Activated naive CD4-positive, alpha-beta T cell treated with Interleukin-2 at 50 U/mL for 16 hours (primary cell): Measurements from ENCODE around the gene EIF3L.
"Not testable (repeated sequence)": the region's sequence is repeated elsewhere in the genome, so short reads cannot be mapped to it uniquely, and the experiment has no call there.

Experiments
- DNase-seq: peaks from one replicate; pipeline ENCODE4 v3.0.0-alpha.2; 2020

Gene EIF3L

DNA sequence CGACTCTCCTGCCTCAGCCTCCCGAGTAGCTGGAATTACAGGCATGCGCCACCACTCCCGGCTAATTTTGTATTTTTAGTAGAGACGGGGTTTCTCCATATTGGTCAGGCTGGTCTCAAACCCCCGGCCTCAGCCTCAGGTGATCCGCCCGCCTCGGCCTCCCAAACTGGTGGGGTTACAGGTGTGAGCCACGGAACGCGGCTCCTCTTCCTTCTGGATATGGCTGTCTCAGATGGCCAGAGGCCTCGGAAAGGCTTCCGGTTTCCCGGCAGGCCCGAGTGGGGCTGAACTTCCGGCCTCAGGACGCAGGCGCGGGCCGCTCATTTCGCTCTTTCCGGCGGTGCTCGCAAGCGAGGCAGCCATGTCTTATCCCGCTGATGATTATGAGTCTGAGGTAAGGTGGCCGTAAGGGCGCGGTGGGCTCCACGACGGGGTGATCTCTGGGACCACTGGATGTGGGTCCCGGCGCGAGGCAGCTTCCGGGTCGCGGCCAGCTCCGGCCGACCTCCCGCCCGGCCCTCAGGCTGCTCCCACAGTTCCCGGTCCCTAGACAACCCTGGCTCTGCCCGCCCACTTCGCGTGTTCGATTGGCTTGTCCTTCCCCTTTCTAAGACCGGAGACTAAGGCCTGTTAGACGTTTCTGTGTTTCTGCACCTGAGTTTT, at the start of gene EIF3L:
TSS of gene EIF3L (plus strand) at position 331 of the 663 bp plus-strand sequence. CDS start at position 362, 31 bp downstream.
- DNase-seq, result peak; percentile 92

DNA sequence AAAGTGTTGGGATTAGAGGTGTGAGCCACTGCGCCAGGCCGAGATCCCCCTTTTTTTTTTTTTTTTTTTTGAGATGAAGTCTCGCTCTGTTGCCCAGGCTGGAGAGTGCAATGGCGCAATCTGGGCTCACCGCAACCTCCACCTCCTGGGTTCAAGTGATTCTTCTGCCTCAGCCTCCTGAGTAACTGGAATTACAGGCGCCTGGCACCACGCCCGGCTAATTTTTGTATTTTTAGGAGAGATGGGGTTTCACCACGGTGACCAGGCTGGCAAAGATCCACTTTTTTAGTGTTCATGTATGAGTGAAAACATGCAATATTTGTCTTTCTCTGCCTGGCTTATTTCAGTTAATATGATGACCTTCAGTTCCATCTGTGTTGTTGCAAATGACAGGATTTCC, 49.2 kb upstream of the EIF3L start:
- DNase-seq, result not testable (repeated sequence)

DNA sequence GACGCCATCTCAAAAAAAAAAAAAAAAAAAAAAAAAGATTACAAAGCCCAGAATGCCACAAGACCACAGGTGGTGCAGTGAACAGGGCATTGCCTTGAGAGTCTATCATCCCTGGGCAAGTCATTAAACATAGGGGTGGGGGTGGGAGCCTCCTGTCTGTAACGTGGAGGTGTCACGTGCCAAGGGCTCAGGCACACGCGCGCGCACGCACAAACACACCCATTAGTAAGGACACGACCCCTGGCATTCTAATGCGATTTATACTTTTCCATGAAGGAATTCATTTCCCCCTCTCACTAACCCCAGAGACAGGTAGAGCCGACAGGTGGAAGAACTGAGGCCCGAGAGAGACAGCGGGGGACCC, 47.3 kb upstream of the EIF3L start:
- no peak for DNase-seq

DNA sequence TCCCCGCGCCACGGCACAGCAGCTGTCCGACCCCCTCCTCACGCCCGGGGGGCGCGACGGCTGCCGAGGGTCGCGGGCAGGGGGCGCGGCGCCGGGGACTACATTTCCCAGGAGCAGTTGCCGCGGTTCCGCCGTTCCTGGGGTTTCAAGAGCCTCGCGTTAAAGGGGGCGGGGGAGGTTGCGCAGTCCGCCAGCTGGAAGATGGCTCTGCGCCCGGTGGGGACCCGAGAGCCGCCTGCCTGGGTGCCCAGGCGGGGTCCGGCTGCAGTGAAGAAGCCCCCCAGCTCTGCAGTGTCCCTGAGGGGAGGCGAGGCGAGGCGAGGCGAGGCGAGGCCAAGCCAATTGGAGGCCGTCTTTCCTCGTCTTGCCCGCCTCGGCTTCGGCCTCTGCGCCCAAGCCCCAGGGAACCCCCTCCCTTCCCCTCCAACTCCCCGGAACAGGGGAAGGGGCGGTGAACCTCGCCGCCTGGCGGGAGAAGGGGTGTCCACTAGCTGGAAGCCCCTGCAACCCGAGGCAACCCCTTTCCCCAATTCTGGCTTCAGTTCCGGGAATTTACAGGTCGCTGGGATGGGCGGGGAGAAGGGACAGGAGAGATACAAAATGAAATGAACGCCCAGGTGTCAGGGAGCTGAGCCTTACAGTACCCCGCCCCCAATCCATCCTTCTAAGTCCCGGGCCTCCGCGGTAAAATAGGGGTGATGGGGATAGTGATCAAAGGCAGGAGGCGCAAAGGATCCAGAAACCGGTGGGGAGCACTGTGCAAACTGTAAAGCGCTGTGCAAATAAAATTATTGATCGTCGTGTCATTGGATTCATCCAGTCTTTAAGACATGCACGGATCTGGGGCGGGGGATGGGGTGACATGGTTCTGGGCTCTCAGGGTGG, 46.7 kb upstream of the EIF3L start:
- DNase-seq, result no peak

DNA sequence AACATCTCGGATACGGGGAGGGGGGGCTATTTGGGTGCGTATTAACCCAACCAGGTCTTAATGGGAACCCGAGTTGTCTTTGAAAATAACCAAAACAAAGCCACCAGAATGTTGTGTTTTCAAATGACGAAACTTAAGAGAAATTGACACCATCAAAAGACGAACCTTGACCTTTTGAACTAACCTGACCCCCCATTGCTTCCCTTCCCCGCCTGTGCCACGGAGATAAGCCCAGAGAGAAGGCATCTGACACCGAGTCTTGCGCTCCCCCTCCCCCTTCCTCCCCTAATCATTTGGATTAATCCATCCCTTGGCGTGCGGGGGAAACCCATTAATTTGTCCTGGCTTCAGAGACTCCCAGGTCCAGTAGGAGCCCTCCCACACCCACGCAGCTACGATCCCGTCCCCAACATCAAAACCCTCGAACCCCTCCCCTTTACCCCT, 46.0 kb upstream of the EIF3L start:
- DNase-seq, result no peak

DNA sequence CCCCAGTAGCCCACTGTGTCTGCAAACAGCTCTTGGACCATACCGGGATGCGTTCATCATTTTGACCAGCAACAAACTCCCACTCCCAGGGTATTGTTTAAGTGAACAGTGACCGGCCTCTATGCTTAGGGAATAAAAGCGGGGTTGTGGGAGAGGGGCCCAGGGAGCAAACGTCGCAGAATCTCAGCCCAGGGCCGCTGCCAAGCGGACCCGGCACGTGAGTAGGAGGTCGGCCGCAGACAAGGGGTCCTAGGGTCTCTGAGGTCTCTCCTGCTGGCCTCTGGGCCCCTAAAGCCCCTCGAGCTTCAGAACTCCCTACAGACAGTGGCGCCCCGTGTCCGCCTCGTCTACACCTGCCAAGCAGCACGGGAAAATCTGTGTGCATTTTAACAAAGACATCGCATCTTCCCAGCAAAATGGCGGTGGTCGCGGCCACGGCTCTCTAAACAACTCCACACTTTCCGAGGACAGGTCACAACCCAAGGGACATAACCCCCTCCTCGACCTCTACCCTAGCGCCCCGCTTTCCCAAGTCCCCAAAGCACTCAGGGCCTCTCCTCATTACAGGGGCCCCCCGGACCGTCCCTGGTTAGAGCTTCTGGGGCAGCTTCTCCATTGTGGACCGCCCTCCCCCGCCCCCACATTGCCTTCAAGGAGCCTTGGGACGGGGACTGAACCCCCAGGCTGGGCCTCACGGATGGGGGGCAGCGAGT, 45.4 kb upstream of the EIF3L start:
- DNase-seq, result no peak

DNA sequence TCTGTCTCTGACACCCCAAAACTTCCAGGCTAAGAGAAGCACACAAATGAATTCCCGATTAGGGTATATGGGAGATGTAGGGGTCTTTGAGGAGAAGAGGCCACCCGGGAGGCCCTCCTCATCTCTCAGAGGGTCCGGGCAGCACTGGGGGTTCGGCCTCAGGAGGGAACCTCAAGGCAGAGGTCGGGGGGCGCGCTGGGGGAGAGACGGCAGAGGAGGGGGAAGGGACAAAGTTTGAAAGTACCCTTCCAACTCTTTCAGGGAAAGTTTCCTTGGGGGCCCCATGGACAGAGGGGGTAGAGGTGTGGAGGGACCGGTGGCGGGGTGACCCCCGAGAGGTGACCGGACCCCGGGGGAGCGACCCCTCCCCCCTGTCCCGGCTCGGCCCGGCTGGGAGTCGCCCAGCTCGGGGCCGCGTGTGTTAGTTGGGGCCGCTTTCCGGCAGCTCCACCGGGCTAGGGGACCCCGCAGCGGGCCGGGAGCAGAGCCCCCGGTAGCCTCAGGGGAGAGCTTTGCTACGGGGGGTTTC, 44.8 kb upstream of the EIF3L start:
- no peak for DNase-seq

DNA sequence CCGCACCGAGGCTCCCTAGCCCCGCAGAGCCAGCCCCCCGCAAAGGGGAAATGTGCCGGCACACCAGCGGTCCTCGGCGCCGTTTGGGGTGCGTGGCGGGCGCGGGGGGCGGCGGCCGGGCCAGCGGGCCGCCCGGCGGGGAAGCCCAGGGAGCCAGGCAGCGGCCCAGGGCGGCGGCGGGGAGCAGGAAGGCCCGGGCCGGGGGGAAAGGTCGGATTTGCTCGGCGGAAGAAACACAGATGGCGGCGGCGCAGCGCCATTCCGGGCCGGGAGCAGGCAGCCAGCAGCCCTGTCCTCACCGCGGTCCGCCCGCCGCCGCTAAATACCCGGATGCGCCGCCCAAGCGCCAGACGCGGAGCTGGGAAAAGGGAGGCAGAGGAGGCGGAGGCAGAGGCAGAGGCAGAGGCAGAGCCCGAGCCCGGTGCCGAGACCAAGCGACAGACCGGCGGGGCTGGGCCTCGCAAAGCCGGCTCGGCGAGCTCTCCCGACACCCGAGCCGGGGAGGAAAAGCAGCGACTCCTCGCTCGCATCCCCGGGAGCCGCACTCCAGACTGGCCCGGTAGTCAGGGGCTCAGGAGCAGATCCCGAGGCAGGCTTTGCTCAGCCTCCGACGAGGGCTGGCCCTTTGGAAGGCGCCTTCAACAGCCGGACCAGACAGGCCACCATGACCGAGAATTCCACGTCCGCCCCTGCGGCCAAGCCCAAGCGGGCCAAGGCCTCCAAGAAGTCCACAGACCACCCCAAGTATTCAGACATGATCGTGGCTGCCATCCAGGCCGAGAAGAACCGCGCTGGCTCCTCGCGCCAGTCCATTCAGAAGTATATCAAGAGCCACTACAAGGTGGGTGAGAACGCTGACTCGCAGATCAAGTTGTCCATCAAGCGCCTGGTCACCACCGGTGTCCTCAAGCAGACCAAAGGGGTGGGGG, 44.1 kb upstream of the EIF3L start:
- peak; percentile 77 for DNase-seq

DNA sequence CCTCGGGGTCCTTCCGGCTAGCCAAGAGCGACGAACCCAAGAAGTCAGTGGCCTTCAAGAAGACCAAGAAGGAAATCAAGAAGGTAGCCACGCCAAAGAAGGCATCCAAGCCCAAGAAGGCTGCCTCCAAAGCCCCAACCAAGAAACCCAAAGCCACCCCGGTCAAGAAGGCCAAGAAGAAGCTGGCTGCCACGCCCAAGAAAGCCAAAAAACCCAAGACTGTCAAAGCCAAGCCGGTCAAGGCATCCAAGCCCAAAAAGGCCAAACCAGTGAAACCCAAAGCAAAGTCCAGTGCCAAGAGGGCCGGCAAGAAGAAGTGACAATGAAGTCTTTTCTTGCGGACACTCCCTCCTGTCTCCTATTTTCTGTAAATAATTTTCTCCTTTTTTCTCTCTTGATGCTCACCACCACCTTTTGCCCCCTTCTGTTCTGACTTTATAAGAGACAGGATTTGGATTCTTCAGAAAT, 43.4 kb upstream of the EIF3L start:
- no peak for DNase-seq

DNA sequence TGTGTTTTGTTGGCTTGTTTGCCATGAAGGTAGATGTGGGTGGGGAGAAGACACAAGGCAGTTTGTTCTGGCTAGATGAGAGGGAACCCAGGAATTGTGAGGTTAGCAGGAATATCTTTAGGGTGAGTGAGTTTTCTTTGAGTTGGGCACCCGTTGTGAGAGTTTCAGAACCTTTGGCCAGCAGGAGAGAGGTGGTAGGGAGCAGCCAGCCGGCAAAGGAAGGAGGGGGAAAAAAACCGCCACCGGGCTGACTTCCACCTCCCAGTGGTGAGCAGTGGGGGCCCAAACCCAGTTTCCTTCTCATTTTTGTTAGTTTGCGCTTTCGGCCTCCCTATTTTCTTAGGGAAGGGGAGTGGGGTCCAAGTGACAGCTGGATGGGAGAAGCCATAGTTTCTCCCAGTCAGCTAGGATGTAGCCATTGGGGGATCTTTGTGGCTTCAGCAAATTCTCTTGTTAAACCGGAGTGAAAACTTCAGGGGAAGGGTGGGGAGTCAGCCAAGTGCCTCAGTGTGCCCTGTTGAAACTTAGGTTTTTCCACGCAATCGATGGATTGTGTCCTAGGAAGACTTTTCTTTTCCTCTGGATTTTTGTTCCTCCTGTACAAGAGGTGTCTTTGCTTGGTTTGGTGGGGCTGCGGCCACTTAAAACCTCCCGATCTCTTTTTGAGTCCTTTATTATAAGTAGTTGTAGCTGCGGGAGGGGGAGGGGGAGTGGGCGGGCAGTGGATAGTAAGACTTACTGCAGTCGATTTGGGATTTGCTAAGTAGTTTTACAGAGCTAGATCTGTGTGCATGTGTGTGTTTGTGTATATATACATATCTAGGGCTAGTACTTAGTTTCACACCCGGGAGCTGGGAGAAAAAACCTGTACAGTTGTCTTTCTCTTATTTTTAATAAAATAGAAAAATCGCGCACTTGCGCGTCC, 42.5 kb upstream of the EIF3L start:
- no peak for DNase-seq

DNA sequence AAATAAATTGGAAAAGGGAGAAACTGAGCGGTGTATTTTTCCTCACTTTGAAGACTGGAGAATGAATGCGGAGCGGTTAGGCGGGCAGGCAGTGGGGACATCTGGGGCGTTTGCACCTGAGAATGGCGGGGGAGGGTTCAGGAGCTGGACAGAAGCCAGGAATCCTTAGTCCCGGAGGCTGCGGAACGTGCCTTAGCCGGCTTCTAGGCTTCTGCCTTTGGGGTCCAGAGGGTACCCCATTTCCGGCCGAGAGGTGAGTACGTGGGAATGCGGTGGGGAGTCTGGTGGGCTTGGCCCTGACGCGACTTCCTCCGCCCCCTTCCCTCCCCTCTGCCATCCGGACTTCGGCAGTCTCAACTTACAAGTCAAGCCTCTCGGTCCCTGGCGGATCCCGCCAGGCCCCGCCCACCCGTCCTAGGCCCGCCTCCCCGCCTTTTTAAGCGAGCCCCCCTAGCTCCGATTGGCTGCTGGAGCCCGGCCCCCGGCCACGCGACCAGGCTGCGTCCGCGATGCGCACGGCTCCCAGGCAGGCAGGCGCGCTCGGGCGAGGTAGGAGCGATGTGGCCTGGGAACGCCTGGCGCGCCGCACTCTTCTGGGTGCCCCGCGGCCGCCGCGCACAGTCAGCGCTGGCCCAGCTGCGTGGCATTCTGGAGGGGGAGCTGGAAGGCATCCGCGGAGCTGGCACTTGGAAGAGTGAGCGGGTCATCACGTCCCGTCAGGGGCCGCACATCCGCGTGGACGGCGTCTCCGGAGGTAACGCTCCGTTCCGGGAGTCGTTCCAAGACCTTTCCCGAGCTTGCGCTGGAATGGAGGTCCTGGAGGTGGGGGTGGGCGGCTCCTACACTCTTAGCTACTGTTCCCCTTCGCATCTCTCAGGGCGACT, 41.6 kb upstream of the EIF3L start, which contains the start of gene GCAT:
TSS of gene GCAT (plus strand) at position 525 of the 884 bp plus-strand sequence. CDS start at position 559, 34 bp downstream.
- DNase-seq, result peak; percentile 88

DNA sequence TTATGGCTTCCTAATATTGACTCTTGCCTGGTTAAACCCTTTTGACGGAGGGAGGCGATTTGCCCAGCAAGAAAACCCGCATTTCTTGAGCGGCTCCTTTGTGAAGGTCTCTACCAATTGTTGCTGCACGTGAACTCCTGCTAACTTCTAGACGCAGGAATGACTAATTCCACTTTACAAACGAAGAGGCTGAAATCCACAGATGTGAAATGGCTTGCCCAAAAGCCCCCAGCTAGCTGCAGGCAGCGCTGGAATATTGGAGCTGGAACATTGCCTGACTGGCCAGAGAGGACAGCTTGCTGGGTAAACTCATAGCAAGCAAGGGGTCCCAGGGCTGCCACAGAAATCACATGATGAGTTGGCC, 40.9 kb upstream of the EIF3L start:
- DNase-seq, result no peak

DNA sequence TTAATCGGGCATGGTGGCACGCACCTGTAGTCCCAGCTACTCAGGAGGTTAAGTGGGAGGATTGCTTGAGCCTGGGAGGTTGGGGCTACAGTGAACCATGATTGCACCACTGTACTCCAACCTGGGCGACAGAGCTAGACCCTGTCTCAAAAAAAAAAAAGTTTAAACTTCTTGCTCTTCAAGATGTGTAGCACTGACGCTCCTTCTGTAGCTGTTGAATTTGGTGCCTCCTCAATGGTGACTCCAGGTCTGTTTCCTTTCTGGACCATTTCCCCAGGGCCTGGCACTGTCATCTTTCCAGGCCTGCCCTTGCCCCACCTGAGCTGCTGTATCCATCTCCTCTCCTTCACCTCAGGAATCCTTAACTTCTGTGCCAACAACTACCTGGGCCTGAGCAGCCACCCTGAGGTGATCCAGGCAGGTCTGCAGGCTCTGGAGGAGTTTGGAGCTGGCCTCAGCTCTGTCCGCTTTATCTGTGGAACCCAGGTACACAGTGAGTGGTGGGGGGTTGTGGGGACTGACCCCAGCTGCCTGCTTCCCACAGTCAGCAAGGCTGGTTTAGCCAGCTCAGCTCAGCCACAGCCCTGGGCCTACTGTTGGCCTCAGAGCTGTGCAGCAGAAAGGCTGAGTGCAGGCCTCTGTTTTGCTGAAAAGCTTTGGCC, 39.4 kb upstream of the EIF3L start:
- no peak for DNase-seq

DNA sequence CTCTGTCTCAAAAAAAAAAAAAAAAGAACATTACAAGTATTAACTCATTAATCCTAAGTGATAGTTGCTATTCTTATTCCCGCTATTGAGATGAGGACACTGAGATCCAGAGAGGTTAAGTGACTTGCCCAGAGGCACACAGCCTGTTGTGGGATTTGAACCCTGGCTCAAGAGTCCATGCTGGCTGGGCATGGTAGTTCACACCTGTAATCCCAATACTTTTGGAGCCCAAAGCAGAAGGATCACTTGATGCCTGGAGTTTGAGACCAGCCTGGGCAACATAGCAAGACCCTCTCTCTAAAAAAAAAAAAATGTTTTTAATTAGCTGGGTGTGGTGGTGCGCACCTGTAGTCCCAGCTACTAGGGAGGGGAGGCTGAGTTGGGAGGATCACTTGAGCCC, 37.4 kb upstream of the EIF3L start:
- DNase-seq, result no peak

DNA sequence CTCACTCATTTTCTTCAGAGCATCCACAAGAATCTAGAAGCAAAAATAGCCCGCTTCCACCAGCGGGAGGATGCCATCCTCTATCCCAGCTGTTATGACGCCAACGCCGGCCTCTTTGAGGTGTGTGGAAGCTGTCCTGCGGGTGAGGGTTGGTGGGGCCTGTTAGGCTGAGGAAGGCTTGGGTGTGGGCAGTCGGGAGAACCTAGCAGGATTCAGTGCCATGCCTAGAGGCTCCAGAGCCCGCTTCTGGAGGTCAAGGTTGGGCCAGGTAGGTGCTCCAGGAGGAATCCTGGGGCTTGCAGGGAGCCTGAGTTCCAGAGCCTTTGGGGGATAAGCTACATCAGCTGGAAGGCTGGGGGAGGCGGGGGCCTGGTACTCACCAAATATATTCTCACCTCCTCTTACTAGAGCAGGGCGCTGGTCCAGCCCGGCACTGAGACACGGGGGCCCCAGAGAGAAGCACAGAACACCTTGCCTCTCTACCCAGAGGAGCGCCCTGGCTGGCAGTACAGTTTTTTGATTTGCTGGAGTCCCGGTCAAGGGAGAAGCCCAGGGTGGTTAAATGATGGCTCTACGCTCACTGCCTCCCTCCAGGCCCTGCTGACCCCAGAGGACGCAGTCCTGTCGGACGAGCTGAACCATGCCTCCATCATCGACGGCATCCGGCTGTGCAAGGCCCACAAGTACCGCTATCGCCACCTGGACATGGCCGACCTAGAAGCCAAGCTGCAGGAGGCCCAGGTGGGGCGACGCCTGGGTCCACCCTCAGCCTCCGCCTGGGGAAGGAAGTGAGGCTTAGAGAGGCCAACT, 36.1 kb upstream of the EIF3L start:
- DNase-seq, result no peak

DNA sequence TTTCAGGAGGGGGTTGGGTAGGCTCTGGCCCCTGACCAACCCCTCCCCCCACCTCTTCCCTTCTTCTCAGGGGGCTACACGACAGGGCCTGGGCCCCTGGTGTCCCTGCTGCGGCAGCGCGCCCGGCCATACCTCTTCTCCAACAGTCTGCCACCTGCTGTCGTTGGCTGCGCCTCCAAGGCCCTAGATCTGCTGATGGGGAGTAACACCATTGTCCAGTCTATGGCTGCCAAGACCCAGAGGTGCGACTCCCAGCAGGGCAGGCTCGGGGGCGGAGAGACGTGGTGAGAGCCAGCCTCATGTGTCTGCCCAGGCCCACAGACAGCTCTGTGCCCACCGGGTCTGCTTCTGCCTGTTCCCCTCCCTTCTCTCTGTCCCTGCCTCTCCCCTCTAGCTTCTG, 33.6 kb upstream of the EIF3L start:
- no peak for DNase-seq

DNA sequence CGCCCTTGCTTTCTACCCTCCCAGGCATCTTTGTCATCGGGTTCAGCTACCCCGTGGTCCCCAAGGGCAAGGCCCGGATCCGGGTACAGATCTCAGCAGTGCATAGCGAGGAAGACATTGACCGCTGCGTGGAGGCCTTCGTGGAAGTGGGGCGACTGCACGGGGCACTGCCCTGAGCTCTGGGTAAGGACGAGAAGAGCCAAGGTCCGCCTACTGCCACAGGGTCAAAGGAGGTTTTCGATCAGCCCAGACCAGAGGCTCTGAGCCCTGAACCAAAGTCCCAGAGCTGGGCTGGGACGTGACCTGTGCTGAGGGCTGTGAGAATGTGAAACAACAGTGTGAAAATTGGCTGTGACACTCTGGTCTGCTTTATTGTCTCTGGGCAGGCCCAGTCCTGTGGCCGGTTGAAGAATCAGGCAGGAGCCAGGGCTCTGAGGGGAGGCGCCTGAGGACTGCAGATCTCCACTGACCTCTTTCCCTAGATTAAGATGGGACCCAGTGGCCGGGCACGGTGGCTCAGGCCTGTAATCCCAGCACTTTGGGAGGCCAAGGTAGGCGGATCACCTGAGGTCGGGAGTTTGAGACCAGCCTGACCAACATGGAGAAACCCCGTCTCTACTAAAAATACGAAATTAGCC, 32.6 kb upstream of the EIF3L start:
- no peak for DNase-seq
